ENCODE results near the gene EFNA5. TPM values are rescaled to one million over a fixed set of nuclear protein-coding genes. Genes with fewer than 3 reads are reported as not detected.

The EFNA5 gene
- total RNA-seq, 3 donors from 2014 or later (not counting 1 experiment from before 2014, with no cell fraction given) = 2.2 to 8.1 (median 4.3) TPM

DNA sequence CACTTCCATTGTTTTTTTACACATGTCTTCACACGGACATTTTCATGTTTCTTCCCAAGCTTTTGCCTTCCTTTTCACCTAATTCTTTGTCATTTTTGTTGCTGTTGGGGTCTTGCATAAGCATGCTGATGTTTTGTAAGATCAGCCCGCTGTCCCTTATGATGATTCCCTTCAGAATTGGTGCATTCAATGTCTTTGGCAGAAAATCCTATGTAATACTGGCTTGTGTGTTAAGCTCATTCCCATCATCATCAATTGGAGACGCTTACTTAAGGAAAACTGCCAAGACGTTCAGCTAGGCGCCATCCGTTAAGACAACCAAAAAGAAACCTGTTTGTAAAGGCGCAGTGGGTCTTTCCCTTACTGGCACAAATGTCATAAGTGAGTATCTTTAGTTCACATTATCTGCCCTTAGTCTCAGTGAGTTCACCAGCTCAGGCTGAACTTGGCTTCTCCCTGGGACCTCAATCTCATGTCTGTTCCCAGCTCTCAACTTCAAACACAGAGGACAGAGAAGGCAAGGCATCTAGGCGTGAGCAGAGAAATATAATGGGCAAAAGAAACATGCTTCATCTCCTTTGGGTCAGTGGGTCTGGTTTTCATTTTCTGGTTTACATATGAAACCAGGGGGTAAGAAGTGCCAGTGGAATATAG lies 97.9 kb downstream of the EFNA5 start:
- H3K9me3 ChIP-seq (ENCODE audit: control insufficient read depth, insufficient read depth, low read length) = no peaks in the 10 kb centered on the region
- peaks cover 0 to 2% of the 10 kb centered on the region in 2 donors for H3K27me3 Mint-ChIP-seq (ENCODE audit: low read depth in 2 of 2)
- no peaks in the 10 kb centered on the region for H3K27me3 ChIP-seq (ENCODE audit: control insufficient read depth, insufficient read depth, low read length)
- H3K4me3 ChIP-seq (ENCODE audit: low read length) = no peak overlapping the region
- H3K27ac ChIP-seq (ENCODE audit: low read length) = no peak overlapping the region
- H3K4me1 Mint-ChIP-seq = peaks cover 17 to 25% of the 10 kb centered on the region in 2 donors
- peak overlapping the region; percentile 38 for H3K4me3 Mint-ChIP-seq
- no peaks in the 10 kb centered on the region for H3K36me3 Mint-ChIP-seq
- H3K36me3 ChIP-seq (ENCODE audit: control insufficient read depth, insufficient read depth, low read length) = no peaks in the 10 kb centered on the region
- no peaks in the 10 kb centered on the region for H3K9me3 Mint-ChIP-seq
- no peak overlapping the region for H3K27ac Mint-ChIP-seq
- H3K4me1 ChIP-seq (ENCODE audit: control insufficient read depth, insufficient read depth, low read length) = peaks cover 20% of the 10 kb centered on the region
- WGBS (ENCODE audit: insufficient coverage) = 90% methylated on average over 8 of the region's 8 CpGs
- intact Hi-C loops (cut with micrococcal nuclease) = loop anchor here (5.0 kb wide), 3 partner anchors 206 to 326 kb away; no protein-coding TSS in a partner anchor
- TF ChIP-seq CTCF (IDR thresholded peaks at IDR 0.05) = no peak
- DNase-seq (no peak), ATAC-seq (no peak)

DNA sequence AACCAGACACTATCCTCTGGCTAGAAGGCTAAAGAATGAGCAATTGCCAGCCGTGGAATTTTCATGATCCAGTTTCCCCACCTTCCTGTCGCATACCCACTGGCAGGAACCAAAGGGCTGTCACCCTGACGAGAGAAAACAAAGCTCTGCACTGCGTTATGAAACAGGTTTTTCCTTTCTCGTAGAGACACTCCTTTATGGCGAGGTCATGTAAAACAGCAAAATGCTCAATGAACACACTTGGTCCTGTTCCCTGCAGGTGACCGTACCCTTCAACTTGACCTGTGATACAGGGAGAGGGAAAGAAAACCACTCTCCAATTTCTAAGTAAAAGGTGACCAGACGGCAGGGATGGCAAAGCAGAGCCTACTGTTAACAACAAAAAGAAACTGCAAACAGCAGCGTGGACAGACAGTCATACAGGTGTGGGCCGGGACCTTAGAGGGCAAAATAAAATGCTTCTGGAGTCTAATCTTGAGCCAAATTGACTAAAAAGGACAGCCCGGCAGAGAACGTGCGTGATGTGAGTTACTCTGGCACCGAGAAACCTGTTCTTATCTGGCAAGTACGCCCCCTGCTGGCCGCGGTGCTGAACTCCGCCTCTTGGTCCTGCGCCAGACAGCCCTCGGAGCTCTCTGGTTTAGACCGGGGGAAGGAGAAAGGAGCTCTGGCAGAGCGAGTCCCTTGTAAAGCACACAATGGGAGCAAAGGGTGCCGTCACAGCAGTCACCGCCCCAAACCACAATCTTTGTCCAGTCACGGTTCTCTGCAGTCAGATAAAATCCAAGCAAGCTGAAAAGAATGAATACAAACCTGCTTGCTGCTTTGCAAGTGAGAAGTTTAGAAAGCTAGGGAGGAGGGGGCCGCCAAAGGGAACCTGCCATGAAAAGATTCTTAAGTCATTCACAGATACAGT lies 98.9 kb downstream of the EFNA5 start:
- peak overlapping the region; percentile 72 for H3K27ac ChIP-seq (ENCODE audit: low read length)
- intact Hi-C loops (cut with micrococcal nuclease) = loop anchor here (1.0 to 5.0 kb wide), 5 partner anchors 97 to 325 kb away; no protein-coding TSS in a partner anchor
- no peaks in the 10 kb centered on the region for H3K36me3 ChIP-seq (ENCODE audit: control insufficient read depth, insufficient read depth, low read length)
- TF ChIP-seq CTCF (IDR thresholded peaks at IDR 0.05) = peak; percentile 95
- H3K27me3 ChIP-seq (ENCODE audit: control insufficient read depth, insufficient read depth, low read length) = no peaks in the 10 kb centered on the region
- no peaks in the 10 kb centered on the region for H3K9me3 ChIP-seq (ENCODE audit: control insufficient read depth, insufficient read depth, low read length)
- 3% methylated on average over 26 of the region's 26 CpGs for WGBS (ENCODE audit: insufficient coverage)
- H3K4me1 ChIP-seq (ENCODE audit: control insufficient read depth, insufficient read depth, low read length) = peaks cover 20% of the 10 kb centered on the region
- H3K4me3 ChIP-seq (ENCODE audit: low read length) = peak overlapping the region; percentile 40
- Mint-ChIP-seq H3K4me1 (peaks cover 17 to 25% of the 10 kb centered on the region in 2 donors), H3K9me3 (no peaks in the 10 kb centered on the region), H3K36me3 (no peaks in the 10 kb centered on the region), H3K27ac (peak overlapping the region; percentile 88 to 90), H3K4me3 (peak overlapping the region; percentile 80), H3K27me3 (ENCODE audit: low read depth in 2 of 2) (peaks cover 0 to 2% of the 10 kb centered on the region in 2 donors)
- ATAC-seq = peak; percentile 88 to 94 (median 93)
- peak; percentile 90 for DNase-seq

DNA sequence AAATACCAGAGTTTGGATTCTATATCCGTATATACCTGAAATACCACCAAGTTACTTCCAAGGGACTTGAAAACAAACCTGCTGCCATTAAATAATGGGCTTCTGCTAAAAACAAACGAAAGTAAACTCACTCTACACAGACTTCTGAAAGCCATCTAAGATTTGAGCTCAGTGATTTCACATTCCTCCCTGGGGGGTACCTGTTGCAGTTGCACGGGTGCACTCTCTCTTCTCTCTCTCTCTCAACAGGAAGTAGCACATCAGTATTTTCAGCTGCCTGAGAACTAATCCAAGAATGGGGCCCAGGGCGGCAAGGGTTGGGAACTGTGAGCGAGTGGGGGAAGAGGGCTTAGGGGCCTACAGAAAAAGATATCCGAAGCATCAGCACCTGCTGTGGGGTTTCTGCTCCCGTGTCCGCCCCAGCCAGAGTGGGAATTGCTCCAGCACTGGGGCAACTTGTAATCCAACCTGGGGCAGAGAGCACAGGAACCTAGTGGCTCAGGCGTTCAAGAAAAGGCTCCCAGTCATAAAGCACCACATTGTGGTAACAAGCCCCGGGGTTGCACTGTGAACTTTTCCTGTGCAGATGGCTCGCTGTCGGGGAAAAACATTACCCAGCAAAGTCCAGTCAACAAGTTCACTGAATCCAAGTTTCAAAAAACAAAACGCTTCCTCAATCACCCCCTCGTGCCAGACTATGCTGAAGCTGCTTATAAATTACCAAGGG lies 99.8 kb downstream of the EFNA5 start:
- H3K4me1 ChIP-seq (ENCODE audit: control insufficient read depth, insufficient read depth, low read length) = peaks cover 20% of the 10 kb centered on the region
- H3K4me3 Mint-ChIP-seq = peak overlapping the region; percentile 80
- 19% methylated on average over 14 of the region's 14 CpGs for WGBS (ENCODE audit: insufficient coverage)
- H3K27ac ChIP-seq (ENCODE audit: low read length) = peak overlapping the region; percentile 72
- peaks cover 17 to 25% of the 10 kb centered on the region in 2 donors for H3K4me1 Mint-ChIP-seq
- no peaks in the 10 kb centered on the region for H3K9me3 Mint-ChIP-seq
- TF ChIP-seq CTCF (IDR thresholded peaks at IDR 0.05) = no peak
- DNase-seq = peak; percentile 35 to 56
- H3K36me3 Mint-ChIP-seq = no peaks in the 10 kb centered on the region
- peak; percentile 62 to 66 (median 64) for ATAC-seq
- H3K36me3 ChIP-seq (ENCODE audit: control insufficient read depth, insufficient read depth, low read length) = no peaks in the 10 kb centered on the region
- no peaks in the 10 kb centered on the region for H3K9me3 ChIP-seq (ENCODE audit: control insufficient read depth, insufficient read depth, low read length)
- H3K27me3 Mint-ChIP-seq (ENCODE audit: low read depth in 2 of 2) = peaks cover 0 to 2% of the 10 kb centered on the region in 2 donors
- intact Hi-C loops (cut with micrococcal nuclease) = loop anchor here (1.0 to 5.0 kb wide), 5 partner anchors 96 to 324 kb away; no protein-coding TSS in a partner anchor
- H3K27me3 ChIP-seq (ENCODE audit: control insufficient read depth, insufficient read depth, low read length) = no peaks in the 10 kb centered on the region
- H3K27ac Mint-ChIP-seq = peak overlapping the region; percentile 88 to 90
- peak overlapping the region; percentile 40 for H3K4me3 ChIP-seq (ENCODE audit: low read length)

All from natural killer cell (primary cell).